Stimulated activated naive B cell treated with anti-CD40 and anti-IgM and Interleukin-4, amounts not matched to agents 10 μg/mL and 1 μg/mL and 100 μg/mL, for 72 hours (primary cell): Measurements from ENCODE around the gene SMG1.

Experiments used
- ATAC-seq, 2 donors: fragments of 150-1000 bp; cut with Tn5 transposase; replicated peaks; 2 replicates each; pipeline ENCODE4 v1.10.0; 2021; ENCODE audit warnings: moderate library complexity in 1 of 2
- DNase-seq: peaks from one replicate; pipeline ENCODE4 v3.0.0; 2021
- H3K27ac Mint-ChIP-seq: one replicate; pipeline ENCODE4 v1.8.0; 2022; ENCODE audit warnings: mild to moderate bottlenecking, mixed read lengths
- H3K27me3 Mint-ChIP-seq, 2 donors: one replicate each; pipeline ENCODE4 v1.8.0; 2022; ENCODE audit warnings: mixed read lengths in 2 of 2
- H3K36me3 Mint-ChIP-seq, 2 donors: one replicate each; pipeline ENCODE4 v1.8.0; 2022; ENCODE audit warnings: mixed read lengths in 2 of 2, mild to moderate bottlenecking in 1 of 2
- H3K4me1 Mint-ChIP-seq, 2 donors: one replicate each; pipeline ENCODE4 v1.8.0; 2022; ENCODE audit warnings: mixed read lengths in 2 of 2, mild to moderate bottlenecking in 1 of 2
- H3K4me3 Mint-ChIP-seq, 2 donors: one replicate each; pipeline ENCODE4 v1.8.0; 2022; ENCODE audit warnings: mild to moderate bottlenecking in 2 of 2, mixed read lengths in 2 of 2, moderate library complexity in 1 of 2
- H3K9me3 Mint-ChIP-seq, 2 donors: one replicate each; pipeline ENCODE4 v1.8.0; 2022; ENCODE audit warnings: mixed read lengths in 2 of 2, mild to moderate bottlenecking in 1 of 2

The SMG1 gene

DNA sequence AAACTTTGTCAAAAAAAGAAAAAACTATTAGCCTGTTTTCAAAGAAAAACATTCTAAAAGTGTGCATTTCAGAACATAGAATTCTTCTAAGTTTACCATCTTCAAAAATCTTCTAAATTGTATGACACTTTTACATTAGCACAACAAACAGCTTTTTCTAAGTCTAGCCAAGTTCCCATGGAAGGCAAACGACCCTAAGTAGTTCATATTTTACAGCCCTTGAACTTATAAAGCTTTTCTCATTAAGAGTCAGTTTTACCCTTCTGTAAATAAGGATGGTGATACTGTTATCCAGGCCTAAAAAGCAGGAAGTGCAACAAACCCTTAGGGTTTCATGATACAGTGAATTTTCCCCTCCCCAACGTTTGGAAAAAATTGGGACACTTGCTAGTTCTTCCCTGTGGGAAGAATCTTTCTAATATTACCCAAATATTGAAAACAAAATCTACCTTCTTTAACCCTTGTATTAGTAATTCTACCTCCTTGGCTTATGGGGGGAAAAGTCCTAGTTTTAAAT lies 120.9 kb downstream of the SMG1 start:
- H3K4me1 Mint-ChIP-seq = peaks cover 11 to 44% of the 10 kb centered on the region in 2 donors
- peaks cover 34 to 47% of the 10 kb centered on the region in 2 donors for H3K36me3 Mint-ChIP-seq
- ATAC-seq (no peak), DNase-seq (no peak)
- H3K27ac Mint-ChIP-seq = no peak overlapping the region
- no peaks in the 10 kb centered on the region for H3K9me3 Mint-ChIP-seq
- no peak overlapping the region for H3K4me3 Mint-ChIP-seq
- peaks cover 0 to 3% of the 10 kb centered on the region in 2 donors for H3K27me3 Mint-ChIP-seq

DNA sequence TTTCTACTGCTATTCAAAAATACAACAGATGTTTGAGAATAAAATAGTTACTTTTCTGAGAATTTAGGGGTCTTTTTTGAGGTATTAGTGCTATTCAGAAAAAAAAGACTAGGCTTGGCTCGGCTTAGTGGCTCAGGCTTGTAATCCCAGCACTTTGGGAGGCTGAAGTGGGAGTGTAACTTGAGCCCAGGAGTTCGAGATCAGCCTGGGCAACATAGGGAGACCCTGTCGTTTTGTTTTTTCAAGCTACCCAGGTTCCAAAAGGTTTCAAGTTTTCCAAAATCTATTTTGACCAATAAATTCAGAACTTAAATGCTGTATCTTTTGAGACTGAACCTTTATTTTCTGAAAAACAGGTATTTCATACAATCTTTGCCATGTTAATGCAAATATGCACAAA lies 121.7 kb downstream of the SMG1 start:
- no peak overlapping the region for H3K4me3 Mint-ChIP-seq
- peaks cover 18 to 52% of the 10 kb centered on the region in 2 donors for H3K4me1 Mint-ChIP-seq
- ATAC-seq (no peak), DNase-seq (no peak)
- peaks cover 0 to 3% of the 10 kb centered on the region in 2 donors for H3K27me3 Mint-ChIP-seq
- H3K9me3 Mint-ChIP-seq = no peaks in the 10 kb centered on the region
- peaks cover 30 to 42% of the 10 kb centered on the region in 2 donors for H3K36me3 Mint-ChIP-seq
- no peak overlapping the region for H3K27ac Mint-ChIP-seq

GRCh38 chr16:18803569-18804462 lies 122.4 kb downstream of the SMG1 start:
- no peak for DNase-seq
- Mint-ChIP-seq H3K4me1 (peaks cover 20 to 54% of the 10 kb centered on the region in 2 donors), H3K36me3 (peaks cover 23 to 36% of the 10 kb centered on the region in 2 donors), H3K27ac (peak overlapping the region; percentile 84), H3K9me3 (no peaks in the 10 kb centered on the region), H3K4me3 (peak overlapping the region in 1 of 2 donors; percentile 36), H3K27me3 (peaks cover 0 to 3% of the 10 kb centered on the region in 2 donors)
- no peak for ATAC-seq

GRCh38 chr16:18802767-18803343 lies 123.4 kb downstream of the SMG1 start:
- H3K4me3 Mint-ChIP-seq = peak overlapping the region in 1 of 2 donors; percentile 95
- H3K27me3 Mint-ChIP-seq = peaks cover 0 to 3% of the 10 kb centered on the region in 2 donors
- DNase-seq = no peak
- no peak for ATAC-seq
- H3K27ac Mint-ChIP-seq = peak overlapping the region; percentile 63
- no peaks in the 10 kb centered on the region for H3K9me3 Mint-ChIP-seq
- peaks cover 20 to 59% of the 10 kb centered on the region in 2 donors for H3K4me1 Mint-ChIP-seq
- H3K36me3 Mint-ChIP-seq = peaks cover 18 to 34% of the 10 kb centered on the region in 2 donors

DNA sequence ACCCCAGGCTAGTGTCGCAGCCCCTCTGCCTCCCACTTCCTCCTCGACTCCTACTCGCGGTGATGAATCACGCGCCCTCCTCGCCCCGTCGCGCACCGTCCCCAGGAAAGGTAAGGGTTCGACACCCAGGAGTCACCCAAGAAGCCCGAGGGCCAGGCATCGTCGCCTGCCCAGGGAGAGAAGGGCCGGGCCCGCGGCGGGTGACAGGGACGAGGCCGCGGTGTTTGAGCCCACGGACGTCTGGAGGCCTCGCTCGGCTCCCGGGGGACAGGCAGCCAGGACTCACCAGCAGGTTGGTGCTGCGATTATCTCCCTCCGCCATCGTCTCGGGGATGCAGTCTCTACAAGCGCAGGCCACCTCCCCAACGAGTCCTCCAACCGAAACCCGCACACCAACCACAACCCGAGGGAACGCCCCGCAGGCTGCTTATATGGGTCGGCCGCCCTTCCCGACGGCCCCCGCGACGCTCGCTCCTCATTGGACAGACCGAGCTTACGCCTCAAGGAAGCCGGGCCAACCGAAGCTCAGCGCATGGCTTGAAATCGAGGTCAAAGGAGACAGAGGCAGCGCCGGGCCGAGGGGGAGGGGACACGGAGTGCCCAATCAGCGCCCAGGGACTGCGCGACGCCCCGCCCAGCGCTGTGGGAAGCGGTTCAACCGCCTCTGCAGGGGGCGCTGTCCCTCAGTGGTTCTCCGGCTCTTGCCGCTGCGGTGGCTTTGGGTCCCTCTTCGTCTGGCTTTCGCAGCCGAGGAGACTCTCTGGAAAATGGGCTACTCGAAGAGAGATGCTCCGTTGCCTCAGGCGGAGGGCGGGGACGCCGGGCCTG lies 124.8 kb downstream of the SMG1 start, which contains the start of gene ARL6IP1:
Gene ARL6IP1, minus strand, starts transcription at position 405 of the 828 bp plus-strand sequence. Its CDS starts 83 bp downstream, at position 322.
- H3K4me1 Mint-ChIP-seq = peaks cover 22 to 55% of the 10 kb centered on the region in 2 donors
- peaks cover 0 to 3% of the 10 kb centered on the region in 2 donors for H3K27me3 Mint-ChIP-seq
- H3K9me3 Mint-ChIP-seq = no peaks in the 10 kb centered on the region
- ATAC-seq (peak; percentile 93 to 94), DNase-seq (peak; percentile 98)
- peaks cover 11 to 35% of the 10 kb centered on the region in 2 donors for H3K36me3 Mint-ChIP-seq
- peak within 1 kb of the TSS; percentile 99 for H3K27ac Mint-ChIP-seq
- H3K4me3 Mint-ChIP-seq = peak within 1 kb of the TSS; percentile 81 to 95

GRCh38 chr16:18800775-18801144 lies 125.4 kb downstream of the SMG1 start:
- ATAC-seq = no peak
- Mint-ChIP-seq H3K4me3 (peak overlapping the region; percentile 81 to 95), H3K4me1 (peaks cover 22 to 49% of the 10 kb centered on the region in 2 donors), H3K36me3 (peaks cover 8 to 33% of the 10 kb centered on the region in 2 donors), H3K27ac (peak overlapping the region; percentile 99), H3K9me3 (no peaks in the 10 kb centered on the region), H3K27me3 (peaks cover 0 to 3% of the 10 kb centered on the region in 2 donors)
- DNase-seq = no peak

GRCh38 chr16:18800293-18800692 lies 125.9 kb downstream of the SMG1 start:
- Mint-ChIP-seq H3K4me1 (peaks cover 22 to 48% of the 10 kb centered on the region in 2 donors), H3K27ac (peak overlapping the region; percentile 99), H3K4me3 (peak overlapping the region; percentile 81 to 95), H3K27me3 (peaks cover 0 to 3% of the 10 kb centered on the region in 2 donors), H3K36me3 (peaks cover 8 to 31% of the 10 kb centered on the region in 2 donors), H3K9me3 (no peaks in the 10 kb centered on the region)
- ATAC-seq (no peak), DNase-seq (no peak)

DNA sequence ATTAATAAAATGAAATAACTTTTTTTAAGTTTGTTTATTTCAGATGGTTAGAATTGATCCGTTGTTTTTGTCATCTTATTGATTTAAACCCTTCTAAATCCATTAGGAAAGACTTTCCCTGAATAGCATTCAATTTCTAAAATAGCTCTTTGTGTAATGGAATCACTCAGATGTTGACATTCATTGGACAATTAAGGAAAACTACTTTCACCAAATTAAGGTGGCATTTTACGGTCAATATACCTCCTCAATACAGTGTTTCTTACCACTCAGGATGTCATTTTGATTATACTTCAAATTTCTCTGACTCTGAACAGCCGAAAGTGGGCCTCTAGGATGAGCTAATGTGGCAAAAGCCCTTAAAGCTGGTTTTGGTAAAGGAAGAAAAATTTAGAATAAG lies 126.7 kb downstream of the SMG1 start:
- H3K27ac Mint-ChIP-seq = peak overlapping the region; percentile 37
- ATAC-seq (no peak), DNase-seq (no peak)
- H3K27me3 Mint-ChIP-seq = peaks cover 0 to 3% of the 10 kb centered on the region in 2 donors
- peak overlapping the region; percentile 81 to 95 for H3K4me3 Mint-ChIP-seq
- no peaks in the 10 kb centered on the region for H3K9me3 Mint-ChIP-seq
- H3K36me3 Mint-ChIP-seq = peaks cover 10 to 34% of the 10 kb centered on the region in 2 donors
- H3K4me1 Mint-ChIP-seq = peaks cover 22 to 48% of the 10 kb centered on the region in 2 donors

- Mint-ChIP-seq H3K9me3 (no peaks in the 10 kb centered on the region), H3K27ac (no peak overlapping the region), H3K36me3 (peaks cover 14 to 39% of the 10 kb centered on the region in 2 donors), H3K27me3 (peaks cover 0 to 3% of the 10 kb centered on the region in 2 donors), H3K4me3 (no peak overlapping the region), H3K4me1 (peaks cover 16 to 36% of the 10 kb centered on the region in 2 donors)
- DNase-seq (no peak), ATAC-seq (no peak)
These were observed 128.5 kb downstream of the SMG1 start for GRCh38 chr16:18797746-18798145.

GRCh38 chr16:18796377-18796776 lies 129.8 kb downstream of the SMG1 start:
- H3K36me3 Mint-ChIP-seq = peaks cover 14 to 36% of the 10 kb centered on the region in 2 donors
- ATAC-seq = no peak
- H3K27me3 Mint-ChIP-seq = peaks cover 0 to 1% of the 10 kb centered on the region in 2 donors
- no peak for DNase-seq
- no peak overlapping the region for H3K27ac Mint-ChIP-seq
- H3K4me3 Mint-ChIP-seq = no peak overlapping the region
- H3K9me3 Mint-ChIP-seq = no peaks in the 10 kb centered on the region
- H3K4me1 Mint-ChIP-seq = peaks cover 14 to 32% of the 10 kb centered on the region in 2 donors

DNA sequence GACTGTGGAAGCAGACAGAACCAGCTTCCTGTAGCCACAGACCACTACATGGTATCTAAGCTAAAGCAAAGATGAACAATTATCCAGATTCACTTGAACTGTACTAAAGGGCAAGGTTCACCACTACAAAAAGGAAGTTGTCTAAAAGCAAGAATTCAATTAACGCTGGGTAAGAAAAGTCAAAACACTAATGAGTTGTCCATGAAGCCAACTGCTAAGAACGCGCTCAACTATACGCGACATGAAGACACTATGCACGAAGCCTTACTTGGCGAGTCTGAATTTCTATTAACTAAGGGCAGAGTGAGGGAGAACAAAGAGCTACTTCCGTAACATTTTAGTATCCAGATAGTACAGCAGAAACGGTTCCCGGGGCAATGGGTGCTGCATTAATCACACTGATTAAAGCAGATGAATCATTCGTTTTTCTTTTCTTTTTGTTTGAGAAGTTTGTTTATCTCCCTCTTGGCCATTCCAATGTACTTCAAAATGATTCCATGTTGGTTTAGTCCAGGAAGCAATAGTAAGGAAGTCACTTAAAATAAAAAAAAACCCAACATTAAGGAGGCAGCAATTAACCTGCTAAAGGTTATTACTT lies 133.3 kb downstream of the SMG1 start:
- no peaks in the 10 kb centered on the region for H3K27me3 Mint-ChIP-seq

GRCh38 chr16:18789850-18790706 lies 136.1 kb downstream of the SMG1 start, which contains the start of gene RPS15A:
Gene RPS15A, minus strand, starts transcription at chr16:18790334. Its CDS starts 1,221 bp downstream, at chr16:18789113.
- DNase-seq (peak; percentile 93), ATAC-seq (peak; percentile 98 to 99)
- H3K4me1 Mint-ChIP-seq = peaks cover 29 to 49% of the 10 kb centered on the region in 2 donors
- H3K9me3 Mint-ChIP-seq = peaks cover 0 to 2% of the 10 kb centered on the region in 2 donors
- H3K27ac Mint-ChIP-seq = peak within 1 kb of the TSS; percentile 98
- peak within 1 kb of the TSS; percentile 96 to 99 for H3K4me3 Mint-ChIP-seq
- peaks cover 62 to 72% of the 10 kb centered on the region in 2 donors for H3K36me3 Mint-ChIP-seq
- H3K27me3 Mint-ChIP-seq = no peaks in the 10 kb centered on the region

More for the DNA sequence above, 133.3 kb downstream of the SMG1 start:
- no peak for ATAC-seq
- H3K4me1 Mint-ChIP-seq = peaks cover 15 to 24% of the 10 kb centered on the region in 2 donors
- H3K36me3 Mint-ChIP-seq = peaks cover 40 to 55% of the 10 kb centered on the region in 2 donors
- no peak overlapping the region for H3K27ac Mint-ChIP-seq
- peaks cover 0 to 2% of the 10 kb centered on the region in 2 donors for H3K9me3 Mint-ChIP-seq
- no peak for DNase-seq
- no peak overlapping the region for H3K4me3 Mint-ChIP-seq
